GM12892 (cell line): ENCODE measurements around the gene APPBP2.

Experiments
- DNase-seq: peaks from one replicate; pipeline ENCODE4 v3.0.0; 2011; ENCODE audit not compliant: insufficient read length
- FAIRE-seq: peaks from 2 replicates; lab custom pipeline; 2011; peaks lifted over from hg19 to GRCh38; lab: Jason Lieb, UNC
- POLR2A ChIP-seq: IDR thresholded peaks from 2 replicates; pipeline ENCODE4 v1.6.1; 2011; ENCODE audit warnings: low read depth, low read length, control low read depth
- POLR2AphosphoS5 ChIP-seq: IDR thresholded peaks from 2 replicates; pipeline ENCODE4 v1.6.1; 2011; ENCODE audit warnings: low read depth, low read length, control low read depth
- TAF1 ChIP-seq: IDR thresholded peaks from 2 replicates; pipeline ENCODE4 v1.6.1; 2011; ENCODE audit warnings: low read depth, mild to moderate bottlenecking, control low read depth, low read length, borderline replicate concordance

The APPBP2 gene

GRCh38 chr17:60398227-60398959 is 127.6 kb downstream of the APPBP2 start:
- FAIRE-seq, result no peak
- TF ChIP-seq POLR2AphosphoS5, result no peak
- no peak for TF ChIP-seq TAF1
- TF ChIP-seq POLR2A, result no peak
- DNase-seq, result no peak

GRCh38 chr17:60396412-60396811 is 129.6 kb downstream of the APPBP2 start:
- DNase-seq (no peak), FAIRE-seq (no peak)
- TF ChIP-seq POLR2AphosphoS5, result no peak
- TF ChIP-seq TAF1, result no peak
- no peak for TF ChIP-seq POLR2A

GRCh38 chr17:60395508-60396065 is 130.5 kb downstream of the APPBP2 start:
- DNase-seq, result no peak
- FAIRE-seq, result no peak
- TF ChIP-seq TAF1 (no peak), POLR2A (no peak), POLR2AphosphoS5 (no peak)

DNA sequence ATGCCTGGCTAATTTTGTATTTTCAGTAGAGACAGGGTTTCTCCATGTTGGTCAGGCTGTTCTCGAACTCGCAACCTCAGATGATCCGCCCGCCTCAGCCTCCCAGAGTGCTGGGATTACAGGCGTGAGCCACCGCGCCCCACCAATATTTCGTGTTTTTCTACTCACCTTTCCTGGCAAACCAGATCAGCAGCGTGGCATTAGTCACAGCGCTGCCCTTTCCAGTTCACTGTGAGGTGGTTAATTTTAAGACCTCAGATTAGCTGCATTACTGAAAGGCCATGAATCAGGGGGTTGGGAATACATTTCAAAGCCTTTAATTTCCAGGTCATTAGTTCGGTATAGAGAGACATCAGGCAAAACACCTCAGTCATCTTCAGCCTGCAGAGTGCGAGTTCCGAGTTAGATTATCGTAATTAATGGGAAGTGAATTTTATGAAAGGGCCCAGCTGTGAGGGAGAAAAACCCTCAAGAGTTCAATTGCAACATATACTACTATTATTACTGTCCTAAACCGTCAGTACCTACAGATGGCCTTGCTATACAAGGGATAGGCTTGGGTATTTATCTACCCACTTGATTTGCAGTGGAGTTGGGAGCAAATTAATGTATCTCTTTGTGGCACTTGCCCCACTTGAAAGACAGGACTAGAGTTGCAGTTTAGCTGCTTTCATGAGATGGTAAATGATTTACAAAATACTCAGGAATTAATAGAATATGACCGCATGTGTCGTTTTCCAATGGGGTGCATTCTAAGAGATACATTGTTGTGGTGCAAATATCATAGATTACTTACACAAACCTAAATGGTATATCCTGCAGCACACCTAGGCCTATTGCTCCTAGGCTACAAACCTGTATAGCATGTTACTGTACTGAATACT is 132.0 kb downstream of the APPBP2 start:
- FAIRE-seq, result no peak
- TF ChIP-seq POLR2AphosphoS5 (no peak), TAF1 (no peak), POLR2A (no peak)
- DNase-seq, result no peak
